ENCODE results near the gene PPARGC1A.

PPARGC1A gene

GRCh38 chr4:23889814-23890341 is at the start of gene PPARGC1A:
Gene PPARGC1A, minus strand, starts transcription at chr4:23890047. Its CDS starts 90 bp downstream, at chr4:23889957.
- DNase-seq (ENCODE audit: low spot score): no peak
- Mint-ChIP-seq H3K4me1 (ENCODE audit: low read depth) (no peaks in the 10 kb centered on the region), H3K4me3 (no peak within 1 kb of the TSS), H3K27ac (no peak within 1 kb of the TSS), H3K36me3 (ENCODE audit: low read depth) (no peaks in the 10 kb centered on the region), H3K9me3 (no peaks in the 10 kb centered on the region), H3K27me3 (ENCODE audit: low read depth) (peaks cover 17% of the 10 kb centered on the region)

GRCh38 chr4:23938796-23939195 is 48.9 kb upstream of the PPARGC1A start:
- no peaks in the 10 kb centered on the region for H3K27me3 Mint-ChIP-seq (ENCODE audit: low read depth)
- no peaks in the 10 kb centered on the region for H3K9me3 Mint-ChIP-seq
- DNase-seq (ENCODE audit: low spot score): no peak
- no peaks in the 10 kb centered on the region for H3K36me3 Mint-ChIP-seq (ENCODE audit: low read depth)
- H3K4me1 Mint-ChIP-seq (ENCODE audit: low read depth): no peaks in the 10 kb centered on the region
- no peak overlapping the region for H3K27ac Mint-ChIP-seq
- H3K4me3 Mint-ChIP-seq: no peak overlapping the region

- H3K36me3 Mint-ChIP-seq (ENCODE audit: low read depth): no peaks in the 10 kb centered on the region
- no peak overlapping the region for H3K4me3 Mint-ChIP-seq
- no peaks in the 10 kb centered on the region for H3K27me3 Mint-ChIP-seq (ENCODE audit: low read depth)
- DNase-seq (ENCODE audit: low spot score): no peak
- no peak overlapping the region for H3K27ac Mint-ChIP-seq
- H3K9me3 Mint-ChIP-seq: no peaks in the 10 kb centered on the region
- H3K4me1 Mint-ChIP-seq (ENCODE audit: low read depth): no peaks in the 10 kb centered on the region
These were observed 47.3 kb upstream of the PPARGC1A start for GRCh38 chr4:23937173-23937572.

GRCh38 chr4:23934915-23935314 is 45.1 kb upstream of the PPARGC1A start:
- Mint-ChIP-seq H3K27me3 (ENCODE audit: low read depth) (no peaks in the 10 kb centered on the region), H3K36me3 (ENCODE audit: low read depth) (no peaks in the 10 kb centered on the region), H3K9me3 (no peaks in the 10 kb centered on the region), H3K4me1 (ENCODE audit: low read depth) (no peaks in the 10 kb centered on the region), H3K27ac (no peak overlapping the region), H3K4me3 (no peak overlapping the region)
- no peak for DNase-seq (ENCODE audit: low spot score)

- H3K27me3 Mint-ChIP-seq (ENCODE audit: low read depth): no peaks in the 10 kb centered on the region
- H3K27ac Mint-ChIP-seq: no peak overlapping the region
- H3K36me3 Mint-ChIP-seq (ENCODE audit: low read depth): no peaks in the 10 kb centered on the region
- no peaks in the 10 kb centered on the region for H3K9me3 Mint-ChIP-seq
- no peaks in the 10 kb centered on the region for H3K4me1 Mint-ChIP-seq (ENCODE audit: low read depth)
- DNase-seq (ENCODE audit: low spot score): no peak
- no peak overlapping the region for H3K4me3 Mint-ChIP-seq
These were observed 44.4 kb upstream of the PPARGC1A start for GRCh38 chr4:23934223-23934622.

- DNase-seq (ENCODE audit: low spot score): no peak
- Mint-ChIP-seq H3K27me3 (ENCODE audit: low read depth) (no peaks in the 10 kb centered on the region), H3K4me1 (ENCODE audit: low read depth) (no peaks in the 10 kb centered on the region), H3K4me3 (no peak overlapping the region), H3K9me3 (no peaks in the 10 kb centered on the region), H3K27ac (no peak overlapping the region), H3K36me3 (ENCODE audit: low read depth) (no peaks in the 10 kb centered on the region)
These were observed 43.1 kb upstream of the PPARGC1A start for GRCh38 chr4:23932901-23933308.

GRCh38 chr4:23932186-23932585 is 42.3 kb upstream of the PPARGC1A start:
- no peak overlapping the region for H3K4me3 Mint-ChIP-seq
- H3K27me3 Mint-ChIP-seq (ENCODE audit: low read depth): no peaks in the 10 kb centered on the region
- no peaks in the 10 kb centered on the region for H3K36me3 Mint-ChIP-seq (ENCODE audit: low read depth)

GRCh38 chr4:23931489-23931830 is 41.6 kb upstream of the PPARGC1A start:
- Mint-ChIP-seq H3K9me3 (no peaks in the 10 kb centered on the region), H3K27me3 (ENCODE audit: low read depth) (no peaks in the 10 kb centered on the region), H3K4me1 (ENCODE audit: low read depth) (no peaks in the 10 kb centered on the region), H3K27ac (no peak overlapping the region), H3K36me3 (ENCODE audit: low read depth) (no peaks in the 10 kb centered on the region), H3K4me3 (no peak overlapping the region)
- no peak for DNase-seq (ENCODE audit: low spot score)

More at GRCh38 chr4:23932186-23932585, 42.3 kb upstream of the PPARGC1A start:
- H3K27ac Mint-ChIP-seq: no peak overlapping the region
- H3K4me1 Mint-ChIP-seq (ENCODE audit: low read depth): no peaks in the 10 kb centered on the region
- no peaks in the 10 kb centered on the region for H3K9me3 Mint-ChIP-seq
- DNase-seq (ENCODE audit: low spot score): no peak

- Mint-ChIP-seq H3K36me3 (ENCODE audit: low read depth) (no peaks in the 10 kb centered on the region), H3K27ac (no peak overlapping the region), H3K27me3 (ENCODE audit: low read depth) (no peaks in the 10 kb centered on the region), H3K9me3 (no peaks in the 10 kb centered on the region), H3K4me1 (ENCODE audit: low read depth) (no peaks in the 10 kb centered on the region), H3K4me3 (no peak overlapping the region)
- no peak for DNase-seq (ENCODE audit: low spot score)
These were observed 41.1 kb upstream of the PPARGC1A start for GRCh38 chr4:23930750-23931488.

GRCh38 chr4:23929248-23929647 is 39.4 kb upstream of the PPARGC1A start:
- Mint-ChIP-seq H3K4me3 (no peak overlapping the region), H3K27ac (no peak overlapping the region), H3K9me3 (no peaks in the 10 kb centered on the region), H3K36me3 (ENCODE audit: low read depth) (no peaks in the 10 kb centered on the region), H3K4me1 (ENCODE audit: low read depth) (no peaks in the 10 kb centered on the region), H3K27me3 (ENCODE audit: low read depth) (no peaks in the 10 kb centered on the region)
- no peak for DNase-seq (ENCODE audit: low spot score)

- no peaks in the 10 kb centered on the region for H3K36me3 Mint-ChIP-seq (ENCODE audit: low read depth)
- no peak overlapping the region for H3K27ac Mint-ChIP-seq
- H3K4me3 Mint-ChIP-seq: no peak overlapping the region
- DNase-seq (ENCODE audit: low spot score): no peak
- no peaks in the 10 kb centered on the region for H3K9me3 Mint-ChIP-seq
- no peaks in the 10 kb centered on the region for H3K27me3 Mint-ChIP-seq (ENCODE audit: low read depth)
- H3K4me1 Mint-ChIP-seq (ENCODE audit: low read depth): no peaks in the 10 kb centered on the region
These were observed 34.7 kb upstream of the PPARGC1A start for GRCh38 chr4:23924556-23924955.

- H3K27me3 Mint-ChIP-seq (ENCODE audit: low read depth): no peaks in the 10 kb centered on the region
- H3K4me3 Mint-ChIP-seq: no peak overlapping the region
- H3K4me1 Mint-ChIP-seq (ENCODE audit: low read depth): no peaks in the 10 kb centered on the region
- H3K9me3 Mint-ChIP-seq: no peaks in the 10 kb centered on the region
- no peak overlapping the region for H3K27ac Mint-ChIP-seq
- no peak for DNase-seq (ENCODE audit: low spot score)
- H3K36me3 Mint-ChIP-seq (ENCODE audit: low read depth): no peaks in the 10 kb centered on the region
These were observed 34.0 kb upstream of the PPARGC1A start for GRCh38 chr4:23923840-23924239.

GRCh38 chr4:23923141-23923540 is 33.3 kb upstream of the PPARGC1A start:
- no peak for DNase-seq (ENCODE audit: low spot score)
- Mint-ChIP-seq H3K27me3 (ENCODE audit: low read depth) (no peaks in the 10 kb centered on the region), H3K36me3 (ENCODE audit: low read depth) (no peaks in the 10 kb centered on the region), H3K4me1 (ENCODE audit: low read depth) (no peaks in the 10 kb centered on the region), H3K4me3 (no peak overlapping the region), H3K27ac (no peak overlapping the region), H3K9me3 (no peaks in the 10 kb centered on the region)

GRCh38 chr4:23922541-23923111 is 32.8 kb upstream of the PPARGC1A start:
- Mint-ChIP-seq H3K9me3 (no peaks in the 10 kb centered on the region), H3K27ac (no peak overlapping the region), H3K27me3 (ENCODE audit: low read depth) (no peaks in the 10 kb centered on the region), H3K36me3 (ENCODE audit: low read depth) (no peaks in the 10 kb centered on the region), H3K4me1 (ENCODE audit: low read depth) (no peaks in the 10 kb centered on the region), H3K4me3 (no peak overlapping the region)
- no peak for DNase-seq (ENCODE audit: low spot score)

GRCh38 chr4:23922013-23922412 is 32.2 kb upstream of the PPARGC1A start:
- Mint-ChIP-seq H3K9me3 (no peaks in the 10 kb centered on the region), H3K27me3 (ENCODE audit: low read depth) (no peaks in the 10 kb centered on the region), H3K36me3 (ENCODE audit: low read depth) (no peaks in the 10 kb centered on the region)

More at GRCh38 chr4:23922013-23922412, 32.2 kb upstream of the PPARGC1A start:
- no peak overlapping the region for H3K4me3 Mint-ChIP-seq
- no peaks in the 10 kb centered on the region for H3K4me1 Mint-ChIP-seq (ENCODE audit: low read depth)
- no peak for DNase-seq (ENCODE audit: low spot score)
- H3K27ac Mint-ChIP-seq: no peak overlapping the region

Measured in T-helper 2 cell treated with Interferon-gamma antibody and Interleukin-4, amounts not matched to agents 5 μg/mL and 100 μg/mL, for 36 hours (primary cell).